GM12864 (cell line): Measurements from ENCODE around the gene DUS4L.

ENCODE experiments used
- DNase-seq: peaks from one replicate; pipeline ENCODE4 v3.0.0-alpha.2; 2011; ENCODE audit warnings: low read depth
- H3K4me3 ChIP-seq: 2 replicates; pipeline ENCODE4 v1.5.1; 2011; ENCODE audit warnings: mild to moderate bottlenecking, low read depth, low read length, control low read depth
- TF ChIP-seq, protein P1 (sequence below): IDR thresholded peaks from 2 replicates; pipeline ENCODE4 v1.5.1; 2011; ENCODE audit warnings: low read depth, mild to moderate bottlenecking, moderate library complexity, low read length, control low read depth, inconsistent platforms; ENCODE audit errors: missing control alignments

DUS4L gene

DNA sequence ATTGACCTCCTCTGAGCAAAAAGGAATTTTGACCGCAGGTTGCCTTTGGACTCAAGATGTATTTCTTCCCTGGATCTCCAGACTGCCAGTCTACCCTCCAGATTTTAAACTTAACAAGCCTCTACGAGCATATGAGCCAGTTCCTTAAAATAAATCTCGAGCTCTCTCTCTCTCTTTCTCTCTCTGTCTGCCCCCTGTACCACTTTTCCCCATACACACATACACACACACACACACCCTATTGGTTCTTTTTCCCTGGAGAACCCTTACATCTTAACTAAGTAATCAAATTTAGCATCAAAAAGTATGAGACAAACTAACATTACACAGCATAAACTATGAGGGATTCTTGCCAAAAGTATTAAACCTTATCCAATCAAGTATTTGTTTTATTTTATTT is 27.6 kb downstream of the DUS4L start:
- TF ChIP-seq, protein P1, sequence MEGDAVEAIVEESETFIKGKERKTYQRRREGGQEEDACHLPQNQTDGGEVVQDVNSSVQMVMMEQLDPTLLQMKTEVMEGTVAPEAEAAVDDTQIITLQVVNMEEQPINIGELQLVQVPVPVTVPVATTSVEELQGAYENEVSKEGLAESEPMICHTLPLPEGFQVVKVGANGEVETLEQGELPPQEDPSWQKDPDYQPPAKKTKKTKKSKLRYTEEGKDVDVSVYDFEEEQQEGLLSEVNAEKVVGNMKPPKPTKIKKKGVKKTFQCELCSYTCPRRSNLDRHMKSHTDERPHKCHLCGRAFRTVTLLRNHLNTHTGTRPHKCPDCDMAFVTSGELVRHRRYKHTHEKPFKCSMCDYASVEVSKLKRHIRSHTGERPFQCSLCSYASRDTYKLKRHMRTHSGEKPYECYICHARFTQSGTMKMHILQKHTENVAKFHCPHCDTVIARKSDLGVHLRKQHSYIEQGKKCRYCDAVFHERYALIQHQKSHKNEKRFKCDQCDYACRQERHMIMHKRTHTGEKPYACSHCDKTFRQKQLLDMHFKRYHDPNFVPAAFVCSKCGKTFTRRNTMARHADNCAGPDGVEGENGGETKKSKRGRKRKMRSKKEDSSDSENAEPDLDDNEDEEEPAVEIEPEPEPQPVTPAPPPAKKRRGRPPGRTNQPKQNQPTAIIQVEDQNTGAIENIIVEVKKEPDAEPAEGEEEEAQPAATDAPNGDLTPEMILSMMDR, result no peak
- no peak overlapping the region for H3K4me3 ChIP-seq
- DNase-seq, result no peak

DNA sequence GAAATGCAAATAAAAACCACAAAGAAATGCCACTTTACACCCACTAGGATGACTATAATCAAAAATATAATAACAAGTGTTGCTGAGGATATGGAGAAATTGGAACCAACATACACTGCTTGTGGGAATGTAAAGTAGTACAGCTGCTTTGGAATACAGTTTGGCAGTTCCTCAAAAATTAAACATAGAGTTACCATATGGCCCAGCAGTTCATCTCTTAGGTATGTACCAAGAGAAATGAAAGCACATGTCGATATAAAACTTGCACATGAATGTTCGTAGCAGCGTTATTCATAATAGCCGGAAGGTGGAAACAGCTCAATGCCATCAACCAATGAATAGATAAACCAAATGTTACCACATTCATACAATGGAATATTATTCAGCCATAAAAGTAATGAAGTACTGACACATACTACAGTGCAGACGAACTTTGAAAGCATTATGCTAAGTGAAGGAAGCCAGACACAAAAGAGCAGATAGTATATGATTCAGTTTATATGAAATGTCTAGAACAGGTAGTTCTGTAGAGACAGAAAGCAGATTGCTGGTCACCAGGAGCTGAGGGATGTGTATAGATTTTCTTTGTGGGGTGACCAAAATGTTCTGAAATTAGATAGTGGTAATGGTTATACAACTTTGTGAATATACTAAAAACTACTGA is 28.7 kb downstream of the DUS4L start:
- no peak overlapping the region for H3K4me3 ChIP-seq
- no peak for DNase-seq
- TF ChIP-seq, protein P1, result no peak

DNA sequence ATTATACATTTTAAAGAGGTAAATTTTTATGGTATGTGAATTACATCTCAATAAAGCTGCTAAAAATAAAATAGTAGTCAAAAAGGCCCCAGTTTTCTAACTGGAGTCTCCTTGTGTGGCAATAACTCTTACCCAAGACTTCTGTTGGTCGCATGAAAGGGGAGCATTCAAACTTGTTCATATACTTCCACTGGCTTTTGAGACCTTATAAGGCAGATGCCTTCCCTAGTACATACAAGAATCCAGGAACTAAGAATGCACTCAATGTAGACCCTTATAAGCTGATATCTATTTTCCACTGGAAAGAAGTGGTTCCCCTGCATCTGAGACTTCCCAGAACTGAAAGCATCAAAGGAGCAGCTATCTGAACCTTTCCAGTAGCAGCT is 29.2 kb downstream of the DUS4L start:
- no peak overlapping the region for H3K4me3 ChIP-seq
- DNase-seq, result no peak
- TF ChIP-seq, protein P1, result no peak

DNA sequence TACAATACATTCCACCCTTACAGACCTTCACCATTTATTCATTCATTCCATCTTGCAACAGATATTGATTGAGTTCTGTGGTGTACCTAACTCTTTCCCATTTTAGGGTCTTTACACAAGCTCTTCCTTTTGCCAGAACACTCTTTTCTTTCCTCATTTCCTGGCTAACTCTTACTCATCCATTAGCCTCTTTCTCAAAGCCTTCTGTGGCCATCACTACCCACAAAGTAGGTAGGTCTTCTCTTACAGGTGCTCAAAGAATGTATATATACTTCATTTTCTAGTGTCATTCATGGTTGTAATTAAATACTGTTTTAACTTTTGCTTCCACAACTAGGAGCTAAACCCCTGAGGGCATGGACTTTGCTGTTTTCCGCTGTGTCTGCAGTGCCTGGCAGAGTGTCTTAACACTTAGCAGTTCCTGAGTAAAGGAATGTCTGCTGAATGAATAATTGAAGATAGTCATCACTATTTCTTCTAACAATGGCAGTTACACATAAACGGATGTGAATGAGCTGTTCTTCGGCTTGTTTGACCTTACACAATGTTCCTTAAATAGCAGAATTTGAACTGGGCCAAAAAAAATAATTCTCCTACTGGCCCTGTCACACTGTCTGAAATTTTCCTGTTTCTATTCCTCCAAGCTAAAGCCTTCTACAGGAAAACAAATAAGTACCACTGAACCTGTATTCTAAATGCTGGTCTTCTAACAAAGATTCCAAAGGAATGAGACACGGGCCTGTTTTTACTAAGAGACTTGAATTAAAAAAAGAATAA is 31.4 kb downstream of the DUS4L start:
- DNase-seq, result no peak
- TF ChIP-seq, protein P1, result no peak
- H3K4me3 ChIP-seq, result no peak overlapping the region

DNA sequence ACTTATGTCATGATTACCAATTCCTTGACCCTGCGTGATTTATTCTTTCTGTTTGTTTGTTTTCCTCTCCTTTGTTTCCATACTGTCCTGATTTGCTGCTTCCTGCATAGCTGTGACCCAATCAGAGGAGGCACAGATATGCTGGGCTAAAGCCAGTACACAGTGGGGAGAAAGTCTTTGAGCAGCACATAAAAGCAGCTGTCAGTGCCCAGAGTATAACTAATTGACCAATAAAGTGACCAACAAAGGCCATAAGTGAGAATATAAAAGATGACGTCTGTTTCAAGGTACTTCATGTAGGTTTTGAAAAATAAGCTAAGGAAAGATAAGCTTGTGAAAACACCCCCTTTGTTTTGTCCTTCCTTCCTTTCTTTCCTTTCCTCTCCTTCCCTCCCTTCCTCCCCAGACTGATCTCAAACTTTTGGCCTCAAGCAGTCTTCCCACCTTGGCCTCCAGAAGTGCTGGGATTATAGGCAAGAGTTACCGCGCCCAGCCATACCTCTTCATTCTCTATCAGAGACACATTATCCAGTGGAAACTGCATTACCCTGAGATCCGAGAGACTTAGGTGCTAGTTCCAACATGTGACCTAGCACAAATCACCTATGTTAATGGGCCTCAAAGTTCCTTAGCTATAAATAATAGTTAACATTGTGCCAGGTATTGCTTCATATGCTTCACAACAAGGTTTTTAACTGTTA is 33.3 kb downstream of the DUS4L start:
- TF ChIP-seq, protein P1, result no peak
- no peak for DNase-seq
- no peak overlapping the region for H3K4me3 ChIP-seq

DNA sequence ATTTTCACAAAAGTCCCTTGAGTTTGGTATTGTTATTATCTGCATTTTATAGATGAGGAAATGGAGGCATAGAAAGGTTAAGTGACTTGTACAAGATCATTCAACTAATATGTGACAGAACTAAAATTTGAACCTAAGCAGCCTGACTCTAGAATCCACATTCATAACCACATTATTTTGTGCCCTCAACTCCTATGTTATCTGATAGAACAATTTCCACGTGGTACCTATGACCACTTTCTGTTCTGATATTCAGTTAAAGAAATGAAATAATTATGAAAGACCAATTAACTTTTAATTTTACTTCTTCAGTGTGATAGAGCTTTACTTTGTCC is 33.8 kb downstream of the DUS4L start:
- no peak for DNase-seq
- TF ChIP-seq, protein P1, result no peak
- no peak overlapping the region for H3K4me3 ChIP-seq

DNA sequence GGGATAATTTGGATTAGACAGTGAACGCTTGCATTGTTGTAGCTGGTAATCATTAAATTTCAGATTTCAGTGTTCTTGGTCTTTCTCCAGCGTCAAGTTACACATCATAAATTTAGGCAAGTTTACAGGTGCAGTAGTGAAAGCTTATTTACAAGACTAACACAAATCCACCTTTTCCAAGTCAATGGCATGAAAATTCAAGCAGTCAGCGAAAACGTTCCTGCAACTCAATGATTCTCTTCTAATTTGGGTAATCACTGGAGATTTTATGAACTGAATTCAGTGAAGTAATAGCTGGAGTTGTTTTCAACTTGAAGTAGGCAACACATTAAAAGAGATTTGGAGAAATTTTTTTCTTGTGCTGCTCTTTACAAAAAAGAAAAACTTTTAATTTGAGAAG is 34.2 kb downstream of the DUS4L start:
- H3K4me3 ChIP-seq, result no peak overlapping the region
- no peak for DNase-seq
- TF ChIP-seq, protein P1, result no peak
